NCI-H748 (cell line): ENCODE data around the gene ACP6.
"Not testable (repeated sequence)": the region's sequence is repeated elsewhere in the genome, so short reads cannot be mapped to it uniquely, and the experiment has no call there.

Experiments used
- DNase-seq: peaks from one replicate; lab custom pipeline; 2025; ENCODE audit not compliant: unreplicated experiment; lab: John Stamatoyannopoulos, UW

ACP6 gene

GRCh38 chr1:147670319-147671001 is at the start of gene ACP6:
TSS of gene ACP6 (minus strand) at chr1:147670524. CDS start at chr1:147670048, 476 bp downstream.
- DNase-seq = peak; percentile 97

GRCh38 chr1:147719711-147720225 is 49.4 kb upstream of the ACP6 start:
- no peak for DNase-seq

- no peak for DNase-seq
Measured at GRCh38 chr1:147719029-147719698, 48.8 kb upstream of the ACP6 start.

GRCh38 chr1:147717706-147718097 is 47.4 kb upstream of the ACP6 start:
- DNase-seq = no peak

GRCh38 chr1:147717051-147717705 is 46.9 kb upstream of the ACP6 start:
- DNase-seq = peak; percentile 61

GRCh38 chr1:147712605-147713004 is 42.3 kb upstream of the ACP6 start:
- DNase-seq = no peak

- peak; percentile 66 for DNase-seq
Measured at GRCh38 chr1:147700042-147701006, 30.0 kb upstream of the ACP6 start.

- DNase-seq = no peak
Measured at GRCh38 chr1:147699686-147700041, 29.3 kb upstream of the ACP6 start.

- DNase-seq = no peak
Measured at GRCh38 chr1:147683163-147683763, 12.9 kb upstream of the ACP6 start.

GRCh38 chr1:147680608-147681235 is 10.4 kb upstream of the ACP6 start:
- DNase-seq = not testable (repeated sequence)

GRCh38 chr1:147677681-147678080 is 7.4 kb upstream of the ACP6 start:
- not testable (repeated sequence) for DNase-seq

- no peak for DNase-seq
Measured at GRCh38 chr1:147676311-147677085, 6.2 kb upstream of the ACP6 start.

GRCh38 chr1:147673816-147674215 is 3.5 kb upstream of the ACP6 start:
- no peak for DNase-seq

GRCh38 chr1:147673406-147673805 is 3.1 kb upstream of the ACP6 start:
- no peak for DNase-seq

GRCh38 chr1:147669469-147670318 is 630 bp downstream of the ACP6 start:
- peak; percentile 65 for DNase-seq

- DNase-seq = no peak
Measured at GRCh38 chr1:147665521-147665920, 4.8 kb downstream of the ACP6 start.

GRCh38 chr1:147664206-147664605 is 6.1 kb downstream of the ACP6 start:
- no peak for DNase-seq

GRCh38 chr1:147654511-147654910 is 15.8 kb downstream of the ACP6 start:
- DNase-seq = no peak
